Osteocyte (in vitro differentiated cells): Measurements from ENCODE around the gene SP1. TPM values are rescaled to one million over a fixed set of nuclear protein-coding genes. Genes with fewer than 3 reads are reported as not detected.
"Not testable (repeated sequence)": the region's sequence is repeated elsewhere in the genome, so short reads cannot be mapped to it uniquely, and the experiment has no call there.

ENCODE experiments used
- DNase-seq: peaks from one replicate; pipeline ENCODE4 v3.0.0; 2021; ENCODE audit warnings: mixed read lengths; ENCODE audit not compliant: unreplicated experiment; ENCODE audit errors: extremely low spot score
- H3K27ac Mint-ChIP-seq: one replicate; pipeline ENCODE4 v1.8.0; 2021; ENCODE audit warnings: mild to moderate bottlenecking, mixed read lengths; ENCODE audit not compliant: unreplicated experiment
- H3K27me3 Mint-ChIP-seq: one replicate; pipeline ENCODE4 v1.8.0; 2021; ENCODE audit warnings: mixed read lengths; ENCODE audit not compliant: unreplicated experiment
- H3K36me3 Mint-ChIP-seq: one replicate; pipeline ENCODE4 v1.8.0; 2021; ENCODE audit warnings: mixed read lengths; ENCODE audit not compliant: unreplicated experiment
- H3K4me1 Mint-ChIP-seq: one replicate; pipeline ENCODE4 v1.8.0; 2021; ENCODE audit warnings: mixed read lengths; ENCODE audit not compliant: unreplicated experiment
- H3K4me3 Mint-ChIP-seq: one replicate; pipeline ENCODE4 v1.8.0; 2021; ENCODE audit warnings: mild to moderate bottlenecking, moderate library complexity, mixed read lengths; ENCODE audit not compliant: unreplicated experiment
- H3K9me3 Mint-ChIP-seq: one replicate; pipeline ENCODE4 v1.8.0; 2021; ENCODE audit warnings: mixed read lengths; ENCODE audit not compliant: unreplicated experiment
- total RNA-seq: library from RNA; stranded (reverse); gene quantifications from 2 replicates; pipeline ENCODE4 v1.2.1, GENCODE V29; 2021
- TF ChIP-seq, protein P1 (sequence below): fragments of 200-600 bp; sonication (generic); IDR thresholded peaks from 2 replicates; pipeline ENCODE4 v1.5.0; 2021; ENCODE audit warnings: antibody characterized with exemption, mild to moderate bottlenecking, moderate library complexity

SP1 gene
- total RNA-seq, 1 donor from 2014 or later: 77.0 TPM

GRCh38 chr12:53389702-53390101, 9.7 kb downstream of the SP1 start:
- no peak for DNase-seq
- no peaks in the 10 kb centered on the region for H3K27me3 Mint-ChIP-seq
- H3K9me3 Mint-ChIP-seq: no peaks in the 10 kb centered on the region
- H3K27ac Mint-ChIP-seq: peak overlapping the region; percentile 31
- H3K36me3 Mint-ChIP-seq: peaks cover 14% of the 10 kb centered on the region
- TF ChIP-seq, protein P1, sequence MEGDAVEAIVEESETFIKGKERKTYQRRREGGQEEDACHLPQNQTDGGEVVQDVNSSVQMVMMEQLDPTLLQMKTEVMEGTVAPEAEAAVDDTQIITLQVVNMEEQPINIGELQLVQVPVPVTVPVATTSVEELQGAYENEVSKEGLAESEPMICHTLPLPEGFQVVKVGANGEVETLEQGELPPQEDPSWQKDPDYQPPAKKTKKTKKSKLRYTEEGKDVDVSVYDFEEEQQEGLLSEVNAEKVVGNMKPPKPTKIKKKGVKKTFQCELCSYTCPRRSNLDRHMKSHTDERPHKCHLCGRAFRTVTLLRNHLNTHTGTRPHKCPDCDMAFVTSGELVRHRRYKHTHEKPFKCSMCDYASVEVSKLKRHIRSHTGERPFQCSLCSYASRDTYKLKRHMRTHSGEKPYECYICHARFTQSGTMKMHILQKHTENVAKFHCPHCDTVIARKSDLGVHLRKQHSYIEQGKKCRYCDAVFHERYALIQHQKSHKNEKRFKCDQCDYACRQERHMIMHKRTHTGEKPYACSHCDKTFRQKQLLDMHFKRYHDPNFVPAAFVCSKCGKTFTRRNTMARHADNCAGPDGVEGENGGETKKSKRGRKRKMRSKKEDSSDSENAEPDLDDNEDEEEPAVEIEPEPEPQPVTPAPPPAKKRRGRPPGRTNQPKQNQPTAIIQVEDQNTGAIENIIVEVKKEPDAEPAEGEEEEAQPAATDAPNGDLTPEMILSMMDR: no peak
- H3K4me3 Mint-ChIP-seq: peak overlapping the region; percentile 40
- H3K4me1 Mint-ChIP-seq: peaks cover 63% of the 10 kb centered on the region

DNA sequence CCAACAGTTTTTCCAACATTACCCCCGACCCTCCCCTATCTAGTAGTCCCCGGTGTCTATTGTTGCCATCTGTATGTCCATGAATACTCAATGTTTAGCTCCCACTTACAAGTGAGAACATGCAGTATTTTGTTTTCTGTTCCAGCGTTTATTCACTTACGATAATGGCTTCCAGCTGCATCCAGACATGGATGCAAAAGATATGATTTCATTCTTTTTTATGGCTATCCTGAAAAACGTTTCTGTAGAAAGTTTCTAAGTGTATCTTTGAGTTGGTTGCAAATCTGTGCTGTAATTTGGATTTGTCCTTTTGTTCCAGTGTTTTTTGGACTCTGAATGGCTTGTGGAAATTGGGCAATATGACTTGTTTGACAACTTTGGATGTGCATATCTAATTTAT, 11.7 kb downstream of the SP1 start:
- H3K9me3 Mint-ChIP-seq: no peaks in the 10 kb centered on the region
- peak overlapping the region; percentile 84 for H3K27ac Mint-ChIP-seq
- H3K4me1 Mint-ChIP-seq: peaks cover 48% of the 10 kb centered on the region
- no peak for DNase-seq
- H3K36me3 Mint-ChIP-seq: peaks cover 12% of the 10 kb centered on the region
- peak overlapping the region; percentile 33 for H3K4me3 Mint-ChIP-seq
- H3K27me3 Mint-ChIP-seq: no peaks in the 10 kb centered on the region
- TF ChIP-seq, protein P1: no peak

GRCh38 chr12:53399896-53400295, 19.9 kb downstream of the SP1 start:
- H3K4me3 Mint-ChIP-seq: no peak overlapping the region
- DNase-seq: peak; percentile 46
- H3K4me1 Mint-ChIP-seq: peaks cover 1% of the 10 kb centered on the region
- H3K27me3 Mint-ChIP-seq: no peaks in the 10 kb centered on the region
- no peaks in the 10 kb centered on the region for H3K9me3 Mint-ChIP-seq
- TF ChIP-seq, protein P1: no peak
- no peak overlapping the region for H3K27ac Mint-ChIP-seq
- H3K36me3 Mint-ChIP-seq: peaks cover 7% of the 10 kb centered on the region

DNA sequence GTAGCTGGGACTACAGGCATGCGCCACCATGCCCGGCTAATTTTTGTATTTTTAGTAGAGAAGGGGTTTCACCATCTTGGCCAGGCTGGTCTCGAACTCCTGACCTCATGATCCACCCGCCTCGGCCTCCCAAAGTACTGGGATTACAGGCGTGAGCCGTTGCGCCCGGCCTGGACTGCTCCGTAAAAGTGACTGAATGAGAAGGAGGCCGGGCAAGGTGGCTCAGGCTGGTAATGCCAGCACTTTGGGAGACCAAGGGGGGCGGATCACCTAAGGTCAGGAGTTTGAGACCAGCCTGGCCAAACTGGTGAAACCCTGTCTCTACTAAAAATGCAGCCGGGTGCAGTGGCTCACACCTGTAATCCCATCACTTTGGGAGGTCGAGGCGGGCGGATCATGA, 22.4 kb downstream of the SP1 start:
- not testable (repeated sequence) for H3K4me1 Mint-ChIP-seq, H3K27me3 Mint-ChIP-seq, H3K27ac Mint-ChIP-seq, H3K4me3 Mint-ChIP-seq, H3K9me3 Mint-ChIP-seq
- peaks cover 11% of the 10 kb centered on the region for H3K36me3 Mint-ChIP-seq
- DNase-seq: peak; percentile 49

GRCh38 chr12:53402871-53403270, 22.9 kb downstream of the SP1 start:
- Mint-ChIP-seq H3K9me3 (no peaks in the 10 kb centered on the region), H3K4me3 (no peak overlapping the region), H3K36me3 (peaks cover 11% of the 10 kb centered on the region), H3K4me1 (no peaks in the 10 kb centered on the region), H3K27ac (no peak overlapping the region), H3K27me3 (no peaks in the 10 kb centered on the region)
- DNase-seq: no peak
- TF ChIP-seq, protein P1: no peak

GRCh38 chr12:53410951-53411350, 31.0 kb downstream of the SP1 start:
- H3K4me3 Mint-ChIP-seq: no peak overlapping the region
- TF ChIP-seq, protein P1: no peak
- H3K36me3 Mint-ChIP-seq: peaks cover 34% of the 10 kb centered on the region
- H3K27me3 Mint-ChIP-seq: no peaks in the 10 kb centered on the region
- H3K9me3 Mint-ChIP-seq: no peaks in the 10 kb centered on the region
- DNase-seq: no peak
- H3K27ac Mint-ChIP-seq: no peak overlapping the region
- H3K4me1 Mint-ChIP-seq: peaks cover 27% of the 10 kb centered on the region
